Dermis blood vessel endothelial cell (primary cell): Measurements from ENCODE around the gene DVL1. TPM values are rescaled to one million over a fixed set of nuclear protein-coding genes. Genes with fewer than 3 reads are reported as not detected.
A peak's percentile ranks its signal among the peaks of the same experiment; 100 is the strongest.

Source experiments
- DNase-seq: peaks from one replicate; pipeline ENCODE4 v3.0.0; 2010
- total RNA-seq: library from RNA; depleted of rRNA; stranded (reverse); fragments of >200 nt; gene quantifications from 2 replicates; pipeline ENCODE4 v1.2.3, GENCODE V29; 2014

DVL1 gene
- total RNA-seq, 1 donor from 2014 or later = 54.6 TPM

- DNase-seq = peak; percentile 27
Observed at GRCh38 chr1:1309251-1310108, 39.7 kb downstream of the DVL1 start.

DNA sequence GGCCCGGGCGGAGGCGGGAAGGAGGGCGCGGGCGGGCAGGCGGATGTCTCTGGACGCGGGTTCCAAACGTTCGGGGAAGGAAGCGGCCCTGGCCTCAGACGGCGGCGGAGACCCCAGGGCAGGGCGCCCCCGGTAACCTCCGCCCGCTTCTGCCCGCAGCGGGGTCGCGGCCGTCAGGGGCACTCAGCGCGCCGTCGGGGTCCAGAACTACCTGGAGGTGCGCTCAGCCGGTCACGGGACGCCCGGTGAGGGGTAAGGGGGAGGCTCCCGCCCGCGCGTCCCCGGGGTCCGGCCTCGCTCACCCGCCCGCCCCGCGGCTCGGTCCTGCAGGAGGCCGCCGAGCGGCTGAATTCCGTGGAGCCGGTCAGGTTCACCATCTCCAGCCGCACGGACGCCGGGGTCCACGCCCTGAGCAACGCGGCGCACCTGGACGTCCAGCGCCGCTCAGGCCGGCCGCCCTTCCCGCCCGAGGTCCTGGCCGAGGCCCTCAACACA, 40.4 kb downstream of the DVL1 start:
- peak; percentile 20 for DNase-seq

GRCh38 chr1:1307923-1308755, 41.1 kb downstream of the DVL1 start, which contains the start of the genes ACAP3 and PUSL1:
TSS of gene ACAP3 (minus strand) at chr1:1307930. CDS start at chr1:1307815, 115 bp downstream.
TSS of gene PUSL1 (plus strand) at chr1:1308597. CDS start at chr1:1308644, 47 bp downstream.
- peak; percentile 92 for DNase-seq

GRCh38 chr1:1307261-1307922, 41.8 kb downstream of the DVL1 start:
- peak; percentile 31 for DNase-seq

GRCh38 chr1:1306661-1307260, 42.5 kb downstream of the DVL1 start:
- peak; percentile 18 for DNase-seq

DNA sequence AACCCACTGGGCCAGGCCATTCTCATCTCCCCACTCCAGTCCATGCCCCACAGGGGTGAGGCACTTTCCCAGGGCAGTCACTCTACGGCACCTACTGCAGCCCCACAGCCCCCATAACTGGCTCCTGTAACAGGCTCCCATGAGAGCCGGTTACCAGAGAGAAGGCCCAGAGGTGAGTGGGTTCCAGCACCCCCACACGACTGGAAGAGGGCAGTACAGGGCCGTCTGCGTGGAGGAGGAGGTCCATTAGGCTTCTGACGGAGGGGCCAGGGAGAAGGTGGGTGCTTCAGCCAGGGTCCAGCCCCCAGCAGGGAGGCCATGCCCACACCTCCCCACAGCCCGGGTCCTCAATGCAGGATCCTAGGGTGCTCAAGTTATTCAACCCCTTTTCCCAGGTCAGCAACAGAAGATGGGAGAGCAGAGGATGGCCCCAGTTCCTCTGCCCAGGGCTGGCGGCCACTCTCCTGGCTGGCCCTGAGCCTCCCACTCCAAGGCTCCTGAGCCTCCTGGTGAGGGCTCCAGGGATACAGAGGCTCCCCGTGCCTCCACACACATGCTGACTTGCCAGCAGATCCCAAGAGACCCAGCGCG, 43.1 kb downstream of the DVL1 start:
- peak; percentile 25 for DNase-seq

DNA sequence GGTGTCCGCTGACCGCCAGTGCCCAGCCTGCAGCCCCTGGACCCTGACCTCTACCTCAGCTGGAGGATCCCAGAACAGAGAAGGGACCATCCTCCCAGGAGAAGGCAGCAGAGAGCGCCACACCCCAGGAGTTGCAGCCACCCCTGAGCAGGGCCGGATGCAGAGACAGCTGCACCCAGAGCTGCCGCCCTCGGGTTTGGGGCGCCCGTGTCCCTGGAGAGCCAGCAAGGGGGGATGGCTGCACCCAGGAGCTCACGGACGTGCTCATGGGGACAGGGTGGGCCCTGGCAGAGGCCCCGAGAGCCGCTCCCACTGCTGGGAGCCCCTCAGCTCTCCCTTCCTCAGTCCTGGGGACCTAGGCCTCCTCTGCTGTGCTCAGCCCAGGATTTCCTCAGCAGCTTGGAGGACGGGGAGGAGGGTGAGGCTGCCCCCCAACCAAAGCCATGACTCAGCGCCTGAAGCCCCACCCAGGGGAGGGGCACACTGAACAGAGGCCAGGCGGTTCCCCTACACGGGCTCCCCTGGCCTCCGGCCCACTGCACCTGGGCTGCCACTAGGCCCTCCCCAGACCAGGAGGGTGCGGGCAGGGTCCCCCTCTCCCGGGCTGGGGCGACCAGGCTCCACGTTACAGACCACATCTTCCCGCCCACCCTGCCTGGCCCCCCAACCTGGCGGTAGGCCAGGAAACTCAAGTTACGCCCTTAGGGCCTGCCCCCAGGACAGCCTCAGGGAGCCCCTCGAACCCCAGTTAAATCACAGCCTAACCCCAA, 43.7 kb downstream of the DVL1 start:
- peak; percentile 48 for DNase-seq

DNA sequence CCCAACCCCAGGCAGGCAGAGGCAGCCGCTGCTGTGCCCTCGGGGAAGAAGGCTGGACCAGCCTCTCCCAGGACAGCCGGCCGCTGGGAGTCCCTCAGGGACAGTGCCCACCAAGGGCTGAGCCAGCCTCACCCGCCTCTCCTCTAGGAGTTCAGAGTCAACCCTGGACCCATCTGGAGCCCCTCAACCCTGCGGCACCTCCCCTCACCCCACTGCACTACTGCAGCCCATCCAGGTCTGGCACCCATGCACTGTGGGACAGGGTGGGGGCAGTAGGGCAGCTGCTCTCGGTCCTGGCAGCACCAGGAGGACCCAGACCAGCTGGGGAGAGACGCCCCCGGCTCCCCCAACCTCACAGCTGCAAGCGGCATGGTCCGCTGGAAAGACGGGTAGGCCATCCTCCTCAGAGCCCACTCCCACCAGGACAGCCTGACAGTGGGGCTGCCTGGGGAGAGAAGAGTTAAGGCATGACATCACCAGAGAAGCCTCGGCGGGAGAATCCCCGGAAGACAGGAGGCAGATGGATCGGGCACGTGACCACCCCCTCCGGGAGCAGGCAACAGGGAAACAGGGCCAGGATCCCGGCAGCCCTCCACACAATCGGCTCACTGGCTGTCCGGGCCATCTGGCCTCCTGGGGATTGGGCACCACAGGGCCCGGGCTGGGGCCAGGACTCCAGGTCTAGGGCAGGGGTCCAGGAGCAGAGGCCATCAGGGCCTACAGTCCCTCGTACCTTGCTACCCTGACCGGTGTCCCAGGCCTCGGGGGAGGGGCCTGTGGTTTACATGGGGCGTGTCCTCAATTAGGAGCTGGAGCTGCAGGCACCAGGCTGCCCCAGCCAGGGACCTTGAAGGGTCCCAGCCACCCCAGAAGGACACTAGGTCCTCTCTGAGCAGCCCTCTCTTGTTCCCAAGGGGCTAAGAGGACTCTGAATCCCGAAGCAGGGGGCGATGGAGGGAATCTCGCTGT, 44.6 kb downstream of the DVL1 start:
- peak; percentile 44 for DNase-seq

DNA sequence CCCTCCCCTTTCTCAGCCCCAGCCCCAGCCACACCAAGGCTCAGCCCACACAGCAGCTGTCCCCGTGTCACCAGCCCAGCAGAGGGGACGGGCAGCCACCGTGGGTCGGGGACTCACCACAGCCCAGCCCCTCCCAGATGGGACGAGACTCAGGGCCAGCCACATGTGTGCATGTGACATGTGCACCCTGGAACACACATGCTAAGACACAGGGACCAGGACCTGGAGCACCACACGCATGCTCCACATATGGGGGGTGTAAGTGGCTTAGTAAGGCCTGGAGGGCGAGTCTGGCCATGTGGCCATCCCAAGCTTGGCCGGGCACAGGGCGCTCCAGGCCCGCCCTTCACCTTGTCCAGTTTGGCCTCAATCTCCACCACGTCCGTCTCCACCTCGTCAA, 45.5 kb downstream of the DVL1 start:
- DNase-seq = no peak

DNA sequence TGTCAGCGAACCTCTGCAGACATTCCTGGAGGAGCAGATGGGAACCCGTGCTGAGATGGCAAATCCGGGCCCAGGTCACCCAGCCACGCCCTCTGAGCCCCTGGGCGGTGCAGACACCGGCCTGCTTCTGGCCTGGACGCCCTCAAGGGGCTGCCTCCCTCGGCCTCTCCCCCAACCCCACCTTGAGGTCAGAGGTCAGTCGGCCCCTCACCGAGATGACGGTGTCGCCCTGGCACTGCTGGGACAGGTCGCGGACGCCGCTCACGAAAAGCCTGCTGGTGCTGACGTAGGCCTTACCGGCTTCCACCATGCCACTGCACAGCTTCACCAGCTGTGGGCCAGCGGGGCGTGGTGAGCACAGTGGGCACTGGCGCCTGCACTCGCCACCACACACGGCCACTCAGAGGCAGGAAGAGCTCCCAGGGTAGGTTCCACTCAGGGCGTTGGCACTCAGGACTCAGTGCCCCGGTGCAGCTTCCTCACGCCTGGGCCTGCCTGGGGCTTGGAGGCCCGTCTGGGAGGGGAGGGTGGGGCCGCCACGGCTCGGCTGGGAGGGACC, 46.2 kb downstream of the DVL1 start:
- DNase-seq = no peak

DNA sequence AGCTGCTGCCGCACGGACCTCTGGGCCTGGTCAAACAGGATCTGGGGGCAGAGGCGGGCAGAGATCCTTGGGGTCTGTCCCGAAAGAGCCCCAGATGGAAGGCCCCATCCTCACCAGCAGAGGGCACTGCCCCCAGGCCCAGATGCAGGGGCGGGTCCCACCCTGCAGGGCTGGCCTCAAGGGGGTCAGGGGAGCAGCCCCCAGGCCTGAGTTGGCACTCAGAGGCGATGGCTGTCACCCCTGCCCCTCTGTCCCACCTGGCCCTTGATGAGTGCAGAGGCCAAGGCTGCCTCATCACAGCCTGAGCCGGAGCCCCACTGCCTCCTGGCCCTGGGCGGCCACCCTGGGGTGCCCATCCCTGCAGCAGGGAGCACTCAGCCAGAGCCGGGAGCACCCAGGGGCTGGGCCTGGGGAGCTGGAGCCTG, 47.2 kb downstream of the DVL1 start:
- DNase-seq = peak; percentile 43

DNA sequence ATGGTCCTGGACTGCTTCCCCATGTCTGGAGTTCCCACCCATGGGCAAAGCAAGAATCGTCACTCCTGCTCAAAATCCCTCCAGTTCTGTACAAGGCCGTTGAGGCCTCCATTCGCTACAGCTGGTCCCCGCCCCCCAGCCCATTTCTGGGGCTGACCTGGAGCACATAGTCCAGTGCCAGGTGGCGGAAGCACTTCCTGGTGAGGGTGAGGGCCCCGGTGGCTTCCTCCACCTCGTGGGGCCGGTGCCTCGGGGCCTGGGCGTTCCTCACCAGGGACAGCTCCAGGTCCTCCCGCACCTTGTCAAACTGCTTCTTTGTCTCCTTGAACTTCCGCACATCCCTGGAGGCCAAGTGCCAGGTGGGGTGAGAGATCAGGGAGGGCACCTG, 48.9 kb downstream of the DVL1 start:
- DNase-seq = no peak

DNA sequence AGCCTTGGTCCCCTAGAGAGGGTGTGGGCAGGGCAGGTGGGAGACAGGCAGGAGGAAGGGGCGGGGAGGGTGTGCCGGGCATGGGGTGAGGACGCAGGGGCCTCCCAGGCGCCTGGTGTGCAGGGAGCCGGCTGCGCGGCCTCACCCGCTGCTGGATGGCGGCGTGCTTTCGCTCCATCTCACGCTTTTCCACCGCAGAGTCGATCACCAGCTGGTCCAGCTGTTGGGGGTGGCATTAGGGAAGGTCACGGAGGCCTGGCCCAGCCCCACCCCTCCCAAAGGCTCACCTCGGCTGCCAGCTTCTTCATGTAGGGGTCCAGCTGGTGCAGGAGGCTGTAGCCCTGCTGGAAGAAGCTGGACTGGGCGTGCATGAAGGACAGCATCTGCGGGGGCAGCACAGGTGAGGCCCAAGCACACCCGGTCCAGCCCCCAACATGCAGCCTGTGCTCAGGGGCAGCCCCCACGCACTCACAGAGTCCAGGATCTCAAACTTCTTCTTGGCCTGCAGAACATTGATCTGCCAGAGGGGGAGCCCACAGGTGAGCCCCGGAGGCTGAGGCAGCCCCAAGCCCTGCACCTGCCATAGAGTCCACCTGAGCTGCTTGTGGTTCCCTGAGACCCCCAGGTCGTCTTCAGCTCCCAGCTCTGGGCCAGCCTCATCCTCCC, 49.4 kb downstream of the DVL1 start:
- DNase-seq = no peak

- peak; percentile 62 for DNase-seq
Observed at GRCh38 chr1:1298861-1299685, 50.1 kb downstream of the DVL1 start.

- no peak for DNase-seq
Observed at GRCh38 chr1:1297802-1298424, 51.3 kb downstream of the DVL1 start.

DNA sequence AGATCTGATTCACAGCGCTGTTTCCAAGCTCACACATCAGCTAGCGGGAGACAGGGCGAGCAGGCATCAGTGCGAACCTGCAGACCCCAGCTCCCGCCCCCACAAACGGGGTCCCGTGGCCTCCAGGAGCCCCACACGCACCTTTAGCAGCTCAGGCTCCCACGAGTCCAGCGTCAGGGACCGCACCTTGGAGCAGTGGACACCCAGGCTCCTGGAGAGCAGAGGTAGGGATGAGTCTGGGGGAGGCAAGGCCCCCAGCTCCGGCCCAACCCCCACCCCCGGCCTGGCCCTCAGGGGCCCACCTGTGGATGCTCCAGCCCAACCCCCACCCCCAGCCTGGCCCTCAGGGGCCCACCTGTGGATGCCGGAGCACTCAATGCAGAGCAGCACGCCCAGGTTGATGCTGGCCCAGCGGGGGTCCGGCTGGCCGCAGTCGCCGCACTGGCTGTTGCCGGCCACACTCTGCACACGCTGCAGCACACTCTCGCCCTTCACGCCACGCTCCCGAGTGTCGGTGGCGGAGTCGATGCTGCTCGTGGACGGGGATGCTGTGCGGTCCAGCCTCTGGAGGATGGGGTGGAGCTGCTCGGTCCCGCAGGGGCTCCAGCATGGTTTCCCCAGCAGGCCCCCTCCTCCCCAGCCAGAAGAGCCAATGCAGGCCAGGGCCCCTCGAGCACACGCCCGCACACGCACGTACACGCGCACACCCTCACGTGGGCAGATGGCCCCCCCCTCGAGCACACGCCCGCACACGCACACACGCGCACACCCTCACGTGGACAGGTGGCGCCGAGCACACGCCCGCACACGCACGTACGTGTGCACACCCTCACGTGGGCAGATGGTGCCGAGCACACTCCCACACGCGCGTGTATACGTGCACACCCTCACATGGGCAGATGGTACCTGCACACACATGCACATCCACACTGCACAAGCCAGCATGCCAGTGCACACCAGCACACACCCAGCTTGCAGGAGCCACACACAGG, 52.9 kb downstream of the DVL1 start:
- DNase-seq = no peak
